Gastroesophageal sphincter (tissue), 3 donors: Measurements from ENCODE around the gene NKD2.

Experiments used
- CTCF ChIP-seq, 4 experiments: fragments of 200-600 bp in 2 of 4; fragments of 450-650 bp in 2 of 4; sonication (generic) in 1 of 4; IDR thresholded peaks; one replicate each; pipeline ENCODE4 v1.5.1; 2017 to 2019; ENCODE audit warnings: antibody characterized with exemption in 4 of 4, mild to moderate bottlenecking in 2 of 4, moderate library complexity in 2 of 4
- POLR2A ChIP-seq, 2 donors: fragments of 450-650 bp; IDR thresholded peaks; one replicate each; pipeline ENCODE4 v1.6.1; 2017; ENCODE audit warnings: antibody characterized with exemption in 2 of 2, mild to moderate bottlenecking in 2 of 2, moderate library complexity in 1 of 2
- POLR2AphosphoS5 ChIP-seq: sonication (generic); formaldehyde crosslinking; IDR thresholded peaks from one replicate; pipeline ENCODE4 v1.6.1; 2017; ENCODE audit warnings: antibody characterized with exemption

- TF ChIP-seq CTCF (IDR thresholded peaks at IDR 0.05) (no peak), POLR2AphosphoS5 (no peak), POLR2A (IDR thresholded peaks at IDR 0.05) (no peak)
Observed at GRCh38 chr5:1032011-1032410, 23.4 kb downstream of the NKD2 start.
